GM12878 (cell line): Measurements from ENCODE around the gene FADS1.

ENCODE experiments used
- CREM ChIP-seq: IDR thresholded peaks from 2 replicates; pipeline ENCODE4 v1.6.1; 2014; ENCODE audit warnings: antibody characterized with exemption, low read depth
- CTCF ChIP-seq, 3 experiments: IDR thresholded peaks in 2 of 3; conservative IDR thresholded peaks in 1 of 3; 2 replicates each; pipeline ENCODE4 v1.5.1; 2011; ENCODE audit warnings: low read depth in 3 of 3, low read length in 3 of 3, mild to moderate bottlenecking in 3 of 3, control low read depth in 2 of 3, moderate library complexity in 2 of 3, inconsistent platforms in 1 of 3, mixed read lengths in 1 of 3; ENCODE audit not compliant: control insufficient read depth in 2 of 3, insufficient read depth in 1 of 3; ENCODE audit errors: extremely low read depth in 1 of 3
- EP300 ChIP-seq, 2 experiments: fragments of 150-350 bp in 1 of 2; IDR thresholded peaks; 2 replicates each; pipeline ENCODE4 v1.6.1; 2011 to 2012; ENCODE audit warnings: low read depth in 2 of 2, low read length in 2 of 2, borderline replicate concordance in 1 of 2, improper control_type of control experiment in 1 of 2, inconsistent platforms in 1 of 2; ENCODE audit not compliant: control insufficient read depth in 1 of 2
- ETV6 ChIP-seq, 2 experiments: fragments of 450-650 bp in 1 of 2; IDR thresholded peaks in 1 of 2; conservative IDR thresholded peaks in 1 of 2; 2 replicates each; pipeline ENCODE4 v1.6.1; 2014; ENCODE audit warnings: antibody characterized with exemption in 1 of 2, borderline replicate concordance in 1 of 2, low read depth in 1 of 2, mild to moderate bottlenecking in 1 of 2, moderate library complexity in 1 of 2
- POLR2AphosphoS5 ChIP-seq: IDR thresholded peaks from 2 replicates; pipeline ENCODE4 v1.6.1; 2011; ENCODE audit warnings: mild to moderate bottlenecking, low read length, inconsistent platforms
- TAF1 ChIP-seq: IDR thresholded peaks from 2 replicates; pipeline ENCODE4 v1.6.1; 2011; ENCODE audit warnings: mild to moderate bottlenecking, low read depth, low read length, borderline replicate concordance
- ZZZ3 ChIP-seq: IDR thresholded peaks from 2 replicates; pipeline ENCODE4 v1.6.1; 2011; ENCODE audit warnings: low read depth; ENCODE audit not compliant: control insufficient read depth, insufficient read length

DNA sequence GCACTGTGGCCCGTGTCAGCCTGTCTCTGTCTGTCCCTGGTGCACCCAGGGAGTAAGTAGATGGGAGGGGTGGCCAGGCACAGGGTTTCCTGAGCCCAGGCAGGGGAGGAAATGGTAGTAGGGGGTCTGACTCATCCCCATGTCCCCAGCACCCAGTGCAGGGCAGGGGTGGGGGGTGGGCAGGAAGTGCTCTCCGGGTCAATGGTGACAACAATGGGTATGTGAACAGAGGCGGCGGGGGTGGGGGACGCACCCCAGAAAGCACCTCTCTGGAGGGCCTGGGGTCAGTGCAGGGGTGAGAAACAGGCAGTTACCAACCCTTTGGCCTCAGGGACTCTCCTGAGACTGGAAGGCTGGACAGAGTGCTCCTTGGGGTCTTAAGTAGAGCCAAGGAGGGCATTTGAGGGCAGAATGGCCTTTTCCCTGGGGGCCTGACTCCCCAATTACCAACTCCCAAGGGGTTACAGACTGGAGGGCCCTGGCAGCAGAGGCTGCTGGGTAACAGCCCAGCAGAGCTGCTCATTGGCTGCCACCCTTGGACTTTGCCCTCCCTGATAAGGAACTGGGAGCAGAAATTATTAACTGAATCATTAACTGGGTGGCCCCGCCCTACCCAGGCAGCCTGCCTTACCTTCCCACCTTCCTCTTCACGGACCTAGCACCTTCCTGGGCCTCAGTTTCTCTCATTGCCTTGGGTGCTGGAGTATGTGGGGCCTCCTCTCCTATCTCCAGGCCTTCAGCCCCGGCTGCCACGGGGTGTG lies 60.2 kb downstream of the FADS1 start:
- TF ChIP-seq EP300 (IDR thresholded peaks at IDR 0.05; ENCODE audit: borderline replicate concordance in 1 of 2, control insufficient read depth in 1 of 2, low read depth in 2 of 2, low read length in 2 of 2), result peak; percentile 48 to 49; a peak in 3 of 4 replicates
- no peak for TF ChIP-seq CTCF (IDR thresholded peaks at IDR 0.05 in 2 of 3, conservative IDR thresholded peaks at IDR 0.05 in 1 of 3; ENCODE audit: control insufficient read depth in 2 of 3, extremely low read depth in 1 of 3, insufficient read depth in 1 of 3, low read depth in 3 of 3, low read length in 3 of 3)
- no peak for TF ChIP-seq ETV6 (conservative IDR thresholded peaks at IDR 0.05 in 1 of 2, IDR thresholded peaks at IDR 0.05 in 1 of 2; ENCODE audit: borderline replicate concordance in 1 of 2, low read depth in 1 of 2)
- TF ChIP-seq ZZZ3, result no peak
- no peak; the same call in 1 of the 2 replicates for TF ChIP-seq CREM
- no peak for TF ChIP-seq TAF1
- TF ChIP-seq POLR2AphosphoS5, result peak; percentile 55; the same call in 1 of the 2 replicates
